Diencephalon (tissue), 1 donor: ENCODE results near the gene PTPN23. TPM values are rescaled to one million over a fixed set of nuclear protein-coding genes. Genes with fewer than 3 reads are reported as not detected.

Experiments
- total RNA-seq: library from RNA; depleted of rRNA; stranded (reverse); fragments of >200 nt; gene quantifications from one replicate; pipeline ENCODE4 v1.2.3, GENCODE V29; 2014

Gene PTPN23, protein sequence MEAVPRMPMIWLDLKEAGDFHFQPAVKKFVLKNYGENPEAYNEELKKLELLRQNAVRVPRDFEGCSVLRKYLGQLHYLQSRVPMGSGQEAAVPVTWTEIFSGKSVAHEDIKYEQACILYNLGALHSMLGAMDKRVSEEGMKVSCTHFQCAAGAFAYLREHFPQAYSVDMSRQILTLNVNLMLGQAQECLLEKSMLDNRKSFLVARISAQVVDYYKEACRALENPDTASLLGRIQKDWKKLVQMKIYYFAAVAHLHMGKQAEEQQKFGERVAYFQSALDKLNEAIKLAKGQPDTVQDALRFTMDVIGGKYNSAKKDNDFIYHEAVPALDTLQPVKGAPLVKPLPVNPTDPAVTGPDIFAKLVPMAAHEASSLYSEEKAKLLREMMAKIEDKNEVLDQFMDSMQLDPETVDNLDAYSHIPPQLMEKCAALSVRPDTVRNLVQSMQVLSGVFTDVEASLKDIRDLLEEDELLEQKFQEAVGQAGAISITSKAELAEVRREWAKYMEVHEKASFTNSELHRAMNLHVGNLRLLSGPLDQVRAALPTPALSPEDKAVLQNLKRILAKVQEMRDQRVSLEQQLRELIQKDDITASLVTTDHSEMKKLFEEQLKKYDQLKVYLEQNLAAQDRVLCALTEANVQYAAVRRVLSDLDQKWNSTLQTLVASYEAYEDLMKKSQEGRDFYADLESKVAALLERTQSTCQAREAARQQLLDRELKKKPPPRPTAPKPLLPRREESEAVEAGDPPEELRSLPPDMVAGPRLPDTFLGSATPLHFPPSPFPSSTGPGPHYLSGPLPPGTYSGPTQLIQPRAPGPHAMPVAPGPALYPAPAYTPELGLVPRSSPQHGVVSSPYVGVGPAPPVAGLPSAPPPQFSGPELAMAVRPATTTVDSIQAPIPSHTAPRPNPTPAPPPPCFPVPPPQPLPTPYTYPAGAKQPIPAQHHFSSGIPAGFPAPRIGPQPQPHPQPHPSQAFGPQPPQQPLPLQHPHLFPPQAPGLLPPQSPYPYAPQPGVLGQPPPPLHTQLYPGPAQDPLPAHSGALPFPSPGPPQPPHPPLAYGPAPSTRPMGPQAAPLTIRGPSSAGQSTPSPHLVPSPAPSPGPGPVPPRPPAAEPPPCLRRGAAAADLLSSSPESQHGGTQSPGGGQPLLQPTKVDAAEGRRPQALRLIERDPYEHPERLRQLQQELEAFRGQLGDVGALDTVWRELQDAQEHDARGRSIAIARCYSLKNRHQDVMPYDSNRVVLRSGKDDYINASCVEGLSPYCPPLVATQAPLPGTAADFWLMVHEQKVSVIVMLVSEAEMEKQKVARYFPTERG (N-terminal part only)
- total RNA-seq = 24.7 TPM

DNA sequence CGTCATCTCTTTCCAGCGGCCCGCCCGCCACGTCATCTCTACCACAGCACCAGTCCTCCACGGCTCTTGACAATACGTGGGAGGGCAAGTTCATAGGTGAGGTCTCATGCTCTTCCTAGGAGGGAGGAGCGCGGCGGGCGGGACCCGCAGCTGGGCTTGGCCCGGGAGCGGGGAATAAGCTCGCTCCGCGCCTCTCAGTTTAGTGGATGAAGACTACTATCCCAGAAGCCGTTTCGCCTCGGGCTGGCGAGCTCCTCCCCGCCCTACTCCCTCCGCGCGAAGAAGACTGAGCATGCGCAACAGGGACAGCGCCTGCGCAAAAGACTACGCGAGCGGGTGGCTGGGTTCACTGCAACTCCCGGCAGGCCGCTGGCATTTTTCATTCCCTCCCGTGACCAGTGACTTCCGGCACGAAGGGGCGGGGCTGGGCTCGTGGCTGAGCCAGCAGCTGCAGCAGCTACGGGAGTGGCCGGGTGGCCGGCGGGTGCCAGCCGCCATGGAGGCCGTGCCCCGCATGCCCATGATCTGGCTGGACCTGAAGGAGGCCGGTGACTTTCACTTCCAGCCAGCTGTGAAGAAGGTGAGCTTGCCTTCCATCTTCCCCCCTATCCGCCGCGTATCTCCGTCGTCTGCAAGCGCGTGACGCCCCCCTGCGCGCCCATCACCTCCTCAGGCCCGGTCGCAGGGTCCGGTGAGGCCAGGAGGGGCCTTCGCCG is at the start of gene PTPN23:
Gene PTPN23, plus strand, starts transcription at position 421 of the 716 bp plus-strand sequence. Its CDS starts 76 bp downstream, at position 497.

Other genes with a start within 250 kb of the PTPN23 start
- 67.6 TPM for gene SETD2, start 216.9 kb upstream of the PTPN23 start, total RNA-seq
- 12.5 TPM for gene KIF9, start 98.2 kb upstream of the PTPN23 start, total RNA-seq
- 40.1 TPM for gene KLHL18, start 98.1 kb upstream of the PTPN23 start, total RNA-seq
- 71.7 TPM for gene SCAP, start 94.9 kb downstream of the PTPN23 start, total RNA-seq
- gene ELP6, start 132.7 kb downstream of the PTPN23 start, total RNA-seq = 42.4 TPM
- gene CSPG5, start 197.8 kb downstream of the PTPN23 start, total RNA-seq = 206 TPM